Kidney (tissue), 14 donors: ENCODE results near the gene IL9. TPM values are rescaled to one million over a fixed set of nuclear protein-coding genes. Genes with fewer than 3 reads are reported as not detected.

Source experiments
- DNase-seq, 5 donors: peaks; one replicate each; pipeline ENCODE4 v3.0.0-alpha.2; 2013 to 2020
- FAIRE-seq: peaks from 2 replicates; lab custom pipeline; 2012; peaks lifted over from hg19 to GRCh38; lab: Jason Lieb, UNC
- H3K27ac ChIP-seq, 2 donors: one replicate each; pipeline ENCODE4 v1.7.0; 2013; ENCODE audit warnings: low read depth in 2 of 2, low read length in 2 of 2, inconsistent platforms in 1 of 2
- H3K27me3 ChIP-seq: one replicate; pipeline ENCODE4 v1.7.1; 2013; ENCODE audit warnings: low read length, inconsistent platforms; ENCODE audit not compliant: control insufficient read depth, insufficient read depth
- H3K36me3 ChIP-seq, 3 donors: one replicate each; pipeline versions ENCODE4 v1.7.0 to v1.7.1; 2013; ENCODE audit warnings: low read length in 3 of 3, control low read depth in 1 of 3, inconsistent platforms in 1 of 3; ENCODE audit not compliant: insufficient read depth in 3 of 3, control insufficient read depth in 2 of 3
- H3K4me1 ChIP-seq, 3 donors: one replicate each; pipeline versions ENCODE4 v1.7.0 to v1.7.1; 2013; ENCODE audit warnings: low read length in 3 of 3, inconsistent platforms in 1 of 3, low read depth in 1 of 3; ENCODE audit not compliant: control insufficient read depth in 2 of 3, insufficient read depth in 2 of 3
- H3K4me3 ChIP-seq, 3 donors: one replicate each; pipeline versions ENCODE4 v1.7.0 to v1.8.1; 2013; ENCODE audit warnings: low read length in 3 of 3, control low read depth in 1 of 3, inconsistent platforms in 1 of 3
- H3K9ac ChIP-seq, 3 donors: one replicate each; pipeline versions ENCODE4 v1.7.0 to v1.7.1; 2013; ENCODE audit warnings: low read length in 3 of 3, control low read depth in 1 of 3, inconsistent platforms in 1 of 3
- H3K9me3 ChIP-seq, 3 donors: one replicate each; pipeline versions ENCODE4 v1.7.0 to v1.7.1; 2013; ENCODE audit warnings: low read length in 3 of 3, control low read depth in 1 of 3, inconsistent platforms in 1 of 3; ENCODE audit not compliant: control insufficient read depth in 2 of 3, insufficient read depth in 1 of 3
- intact Hi-C: fragments of 100-400 bp; cut with DNase I; formaldehyde crosslinking; loops from one replicate; pipeline ENCODE4 v1.11.1; 2022
- polyA plus RNA-seq: library from polyadenylated mRNA; stranded (reverse); fragments of 350-450 nt; fragmentation: Illumina TruSeq; extraction: RNeasy Lipid Tissue Mini Kit (QIAGEN cat#74804); gene quantifications from one replicate; pipeline ENCODE4 v1.2.3, GENCODE V29; 2014; ENCODE audit warnings: low read depth, low replicate concordance; ENCODE audit not compliant: insufficient read depth
- total RNA-seq: library from RNA; stranded (reverse); fragmentation: NEBNext Ultra II Directional; extraction: Animal tissue kit (Norgen Biotek cat#: 25700); gene quantifications from one replicate; pipeline ENCODE4 v1.2.1, GENCODE V29; 2021
- TF ChIP-seq, protein P1 (sequence below): IDR thresholded peaks from 3 replicates; pipeline ENCODE4 v1.5.1; 2012; ENCODE audit warnings: mild to moderate bottlenecking, moderate library complexity, borderline replicate concordance; ENCODE audit not compliant: insufficient read depth; ENCODE audit errors: extremely low read depth
- donor health status: control.
- donor health status: control.
- donor health status: control.
- donor health status: control.
- donor health status: control.
- donor health status: DM: yes; HTN: yes; CAD: no.
- donor health status: Normal renal cell carcinoma (clear cell type).

Gene IL9
- total and polyA plus RNA-seq, 2 donors from 2014 or later: not detected

DNA sequence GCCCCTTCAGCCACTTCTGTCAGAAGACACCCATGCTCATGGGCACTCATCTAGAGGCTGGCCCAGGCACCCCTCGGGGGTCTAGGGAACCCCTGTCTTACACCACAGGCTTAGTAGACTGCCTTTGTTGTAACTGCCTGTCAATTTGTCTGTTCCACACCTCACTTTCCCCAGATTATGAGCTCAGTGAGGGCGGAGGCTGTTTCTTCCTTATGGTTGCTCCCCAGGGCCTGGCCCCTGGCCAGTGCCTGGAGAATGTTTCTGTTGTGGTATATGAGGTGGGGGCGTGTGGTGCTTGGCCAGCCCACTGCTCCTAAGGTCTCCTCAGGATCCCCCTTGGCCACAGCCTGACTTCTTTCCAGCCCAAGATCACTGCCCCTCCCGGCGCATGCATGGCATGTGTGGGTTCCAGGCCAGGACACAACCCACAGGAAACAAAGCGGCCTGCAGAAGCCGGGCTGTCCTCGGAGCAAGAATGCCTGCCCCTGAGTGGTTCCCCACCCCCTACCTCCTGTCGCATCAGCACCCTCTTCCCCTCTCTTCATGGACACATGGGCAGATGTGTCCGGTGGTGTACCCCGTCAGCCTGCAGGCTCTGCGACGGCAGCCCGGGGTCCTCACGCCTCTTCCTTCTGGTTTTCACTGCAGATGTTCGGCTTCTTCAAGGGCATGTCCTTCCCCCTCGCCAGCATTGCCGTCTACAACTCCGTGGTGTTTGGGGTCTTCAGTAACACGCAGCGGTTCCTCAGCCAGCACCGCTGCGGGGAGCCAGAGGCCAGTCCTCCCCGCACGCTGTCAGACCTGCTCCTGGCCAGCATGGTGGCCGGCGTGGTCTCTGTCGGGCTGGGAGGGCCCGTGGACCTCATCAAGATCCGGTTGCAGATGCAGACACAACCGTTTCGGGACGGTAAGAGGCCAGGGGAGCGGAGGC lies 43.5 kb downstream of the IL9 start:
- DNase-seq: no peak
- TF ChIP-seq, protein P1, sequence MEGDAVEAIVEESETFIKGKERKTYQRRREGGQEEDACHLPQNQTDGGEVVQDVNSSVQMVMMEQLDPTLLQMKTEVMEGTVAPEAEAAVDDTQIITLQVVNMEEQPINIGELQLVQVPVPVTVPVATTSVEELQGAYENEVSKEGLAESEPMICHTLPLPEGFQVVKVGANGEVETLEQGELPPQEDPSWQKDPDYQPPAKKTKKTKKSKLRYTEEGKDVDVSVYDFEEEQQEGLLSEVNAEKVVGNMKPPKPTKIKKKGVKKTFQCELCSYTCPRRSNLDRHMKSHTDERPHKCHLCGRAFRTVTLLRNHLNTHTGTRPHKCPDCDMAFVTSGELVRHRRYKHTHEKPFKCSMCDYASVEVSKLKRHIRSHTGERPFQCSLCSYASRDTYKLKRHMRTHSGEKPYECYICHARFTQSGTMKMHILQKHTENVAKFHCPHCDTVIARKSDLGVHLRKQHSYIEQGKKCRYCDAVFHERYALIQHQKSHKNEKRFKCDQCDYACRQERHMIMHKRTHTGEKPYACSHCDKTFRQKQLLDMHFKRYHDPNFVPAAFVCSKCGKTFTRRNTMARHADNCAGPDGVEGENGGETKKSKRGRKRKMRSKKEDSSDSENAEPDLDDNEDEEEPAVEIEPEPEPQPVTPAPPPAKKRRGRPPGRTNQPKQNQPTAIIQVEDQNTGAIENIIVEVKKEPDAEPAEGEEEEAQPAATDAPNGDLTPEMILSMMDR: no peak
- intact Hi-C loops: no loop called here
- no peaks in the 10 kb centered on the region for H3K9me3 ChIP-seq
- H3K27ac ChIP-seq: no peak overlapping the region
- H3K4me3 ChIP-seq: no peak overlapping the region
- H3K9ac ChIP-seq: no peak overlapping the region
- H3K27me3 ChIP-seq: no peaks in the 10 kb centered on the region
- H3K36me3 ChIP-seq: no peaks in the 10 kb centered on the region
- no peak for FAIRE-seq
- no peaks in the 10 kb centered on the region for H3K4me1 ChIP-seq

DNA sequence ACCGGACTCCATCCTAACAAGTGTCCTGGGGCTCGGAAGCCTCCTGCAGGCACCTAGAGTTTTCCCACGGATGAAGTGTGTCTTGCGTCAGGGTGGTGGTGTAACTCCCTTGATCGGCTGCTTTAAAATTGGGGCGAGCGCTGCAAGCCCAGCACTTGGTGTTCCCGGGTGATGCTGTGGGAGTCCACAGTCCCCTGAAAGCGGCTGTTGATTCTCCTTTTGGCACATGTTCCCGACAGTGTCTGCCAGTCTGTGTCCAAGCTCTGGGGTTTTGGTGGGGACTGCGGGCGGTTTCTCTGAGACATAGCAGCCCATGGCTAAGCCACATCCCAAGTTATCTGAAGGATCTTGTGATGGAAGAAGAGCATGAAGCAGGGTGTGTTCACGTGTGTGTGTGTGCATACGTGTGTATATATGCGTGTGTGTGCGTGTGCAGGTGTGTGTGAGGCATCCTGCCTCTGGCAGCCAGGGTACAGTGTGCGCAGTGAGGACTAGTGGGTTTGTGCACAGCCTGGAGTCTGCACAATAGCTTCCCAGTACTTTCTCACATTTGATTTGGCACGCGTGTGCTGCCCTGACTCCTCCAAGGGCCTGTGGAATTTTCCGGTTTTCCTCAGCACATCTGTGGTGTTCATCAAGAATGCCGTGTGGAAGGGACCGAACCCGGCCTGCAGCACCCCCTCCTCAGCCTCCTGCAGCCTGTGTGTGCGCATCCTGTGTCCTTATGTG lies 44.3 kb downstream of the IL9 start:
- Histone ChIP-seq H3K36me3 (no peaks in the 10 kb centered on the region), H3K27me3 (no peaks in the 10 kb centered on the region), H3K4me3 (no peak overlapping the region), H3K4me1 (no peaks in the 10 kb centered on the region), H3K27ac (no peak overlapping the region), H3K9ac (no peak overlapping the region), H3K9me3 (no peaks in the 10 kb centered on the region)
- FAIRE-seq: no peak
- no peak for DNase-seq
- intact Hi-C loops: no loop called here
- TF ChIP-seq, protein P1: no peak

DNA sequence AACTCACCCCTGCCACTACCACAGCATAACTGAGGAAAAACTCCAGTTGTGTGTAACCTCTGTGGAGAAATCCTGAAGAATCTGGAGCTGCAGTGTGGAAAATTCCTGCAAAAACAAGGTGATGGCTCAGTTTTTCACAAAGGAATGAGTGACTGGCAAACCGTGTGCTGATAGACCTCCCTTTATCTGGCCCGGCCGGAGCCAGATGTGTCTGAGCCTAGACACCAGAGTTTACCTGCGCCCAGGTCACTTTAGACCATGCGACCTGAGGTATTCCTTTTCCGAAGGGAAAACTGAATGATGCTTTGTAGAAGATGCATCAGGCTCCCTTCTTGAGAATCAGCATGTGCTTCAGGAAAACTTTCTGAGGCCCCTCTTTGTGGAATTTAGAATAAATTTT lies 45.0 kb downstream of the IL9 start:
- no peak for FAIRE-seq
- TF ChIP-seq, protein P1: no peak
- H3K27me3 ChIP-seq: no peaks in the 10 kb centered on the region

More for the DNA sequence above, 45.0 kb downstream of the IL9 start:
- DNase-seq: no peak
- Histone ChIP-seq H3K27ac (no peak overlapping the region), H3K9ac (no peak overlapping the region), H3K4me1 (no peaks in the 10 kb centered on the region), H3K9me3 (no peaks in the 10 kb centered on the region), H3K4me3 (no peak overlapping the region), H3K36me3 (no peaks in the 10 kb centered on the region)
- intact Hi-C loops: no loop called here
